GM19463 (cell line): ENCODE measurements around the gene PPP1R37.

Source experiments
- ATAC-seq: cut with Tn5 transposase; IDR thresholded peaks from one replicate; pipeline ENCODE4 v1.9.1; 2021; ENCODE audit warnings: mild to moderate bottlenecking, moderate library complexity; ENCODE audit not compliant: unreplicated experiment

PPP1R37 gene

GRCh38 chr19:45150751-45151281 lies 57.8 kb downstream of the PPP1R37 start:
- no peak for ATAC-seq

- ATAC-seq, result no peak
These were observed 58.3 kb downstream of the PPP1R37 start for GRCh38 chr19:45151320-45151719.

- ATAC-seq, result no peak
These were observed 59.0 kb downstream of the PPP1R37 start for GRCh38 chr19:45151821-45152503.

- ATAC-seq, result no peak
These were observed 59.7 kb downstream of the PPP1R37 start for GRCh38 chr19:45152504-45153338.

GRCh38 chr19:45153339-45154063 lies 60.5 kb downstream of the PPP1R37 start:
- no peak for ATAC-seq

GRCh38 chr19:45154064-45154827 lies 61.3 kb downstream of the PPP1R37 start:
- ATAC-seq, result no peak

- no peak for ATAC-seq
These were observed 63.1 kb downstream of the PPP1R37 start for GRCh38 chr19:45156011-45156630.

GRCh38 chr19:45156751-45157150 lies 63.8 kb downstream of the PPP1R37 start:
- no peak for ATAC-seq

GRCh38 chr19:45158503-45159209 lies 65.7 kb downstream of the PPP1R37 start:
- ATAC-seq, result no peak

- ATAC-seq, result no peak
These were observed 66.4 kb downstream of the PPP1R37 start for GRCh38 chr19:45159210-45159970.

- no peak for ATAC-seq
These were observed 67.0 kb downstream of the PPP1R37 start for GRCh38 chr19:45159971-45160324.

GRCh38 chr19:45160870-45161737 lies 68.1 kb downstream of the PPP1R37 start, which contains the start of gene NKPD1:
NKPD1 (minus strand) TSS chr19:45160982; CDS start chr19:45160150, 832 bp downstream.
- no peak for ATAC-seq

- ATAC-seq, result no peak
These were observed 69.0 kb downstream of the PPP1R37 start for GRCh38 chr19:45161738-45162607.

- ATAC-seq, result no peak
These were observed 69.7 kb downstream of the PPP1R37 start for GRCh38 chr19:45162608-45163143.

GRCh38 chr19:45163156-45163555 lies 70.2 kb downstream of the PPP1R37 start:
- ATAC-seq, result no peak

GRCh38 chr19:45163751-45164460 lies 70.9 kb downstream of the PPP1R37 start:
- ATAC-seq, result no peak
